DND-41 (cell line): Measurements from ENCODE around the gene PPP1R13L.

Source experiments
- ATAC-seq: fragments of 200-7000 bp; cut with Tn5 transposase; 3 replicates; pipeline ENCODE4 v1.9.1; 2021; ENCODE audit warnings: low read depth; ENCODE audit not compliant: insufficient read depth
- DNase-seq: peaks from one replicate; pipeline ENCODE4 v3.0.0-alpha.2; 2020
- H2AFZ ChIP-seq: 2 replicates; pipeline ENCODE4 v1.6.0; 2012; ENCODE audit warnings: low read depth, low read length
- H3K27ac ChIP-seq: 2 replicates; pipeline ENCODE4 v1.5.1; 2012; ENCODE audit warnings: low read length, inconsistent platforms
- H3K27me3 ChIP-seq: fragments of 200-600 bp; sonication (generic); 2 replicates; pipeline ENCODE4 v1.6.0; 2012; ENCODE audit warnings: low read length, mild to moderate bottlenecking, inconsistent platforms; ENCODE audit not compliant: insufficient read depth, poor library complexity
- H3K36me3 ChIP-seq: 2 replicates; pipeline ENCODE4 v1.5.1; 2012; ENCODE audit warnings: low read length, inconsistent platforms; ENCODE audit not compliant: insufficient read depth
- H3K4me1 ChIP-seq: 2 replicates; pipeline ENCODE4 v1.5.1; 2012; ENCODE audit warnings: mild to moderate bottlenecking, low read length; ENCODE audit not compliant: insufficient read depth
- H3K4me2 ChIP-seq: 2 replicates; pipeline ENCODE4 v1.6.0; 2012; ENCODE audit warnings: mild to moderate bottlenecking, moderate library complexity, low read length, inconsistent platforms; ENCODE audit not compliant: insufficient read depth
- H3K4me3 ChIP-seq, 2 experiments: fragments of 200-600 bp in 1 of 2; shearing (Covaris generic) in 1 of 2; 2 replicates each; pipeline ENCODE4 v1.5.1; 2012 to 2016; ENCODE audit warnings: inconsistent platforms in 2 of 2, low read length in 2 of 2, mild to moderate bottlenecking in 2 of 2, low read depth in 1 of 2, moderate library complexity in 1 of 2
- H3K79me2 ChIP-seq: 2 replicates; pipeline ENCODE4 v1.6.0; 2012; ENCODE audit warnings: low read length, inconsistent platforms; ENCODE audit not compliant: insufficient read depth
- H3K9ac ChIP-seq: 2 replicates; pipeline ENCODE4 v1.6.0; 2012; ENCODE audit warnings: low read depth, mild to moderate bottlenecking, inconsistent platforms, low read length, moderate library complexity
- H3K9me3 ChIP-seq: 2 replicates; pipeline ENCODE4 v1.5.1; 2012; ENCODE audit warnings: low read length, moderate library complexity, mild to moderate bottlenecking, inconsistent platforms; ENCODE audit not compliant: insufficient read depth, severe bottlenecking
- H4K20me1 ChIP-seq: 2 replicates; pipeline ENCODE4 v1.6.0; 2012; ENCODE audit warnings: low read length; ENCODE audit not compliant: insufficient read depth
- CTCF ChIP-seq: IDR thresholded peaks from 2 replicates; pipeline ENCODE4 v1.5.1; 2012; ENCODE audit warnings: borderline replicate concordance, low read length, moderate library complexity, mild to moderate bottlenecking; ENCODE audit not compliant: poor library complexity, severe bottlenecking; ENCODE audit errors: extremely low read depth
- EZH2 ChIP-seq: IDR thresholded peaks from 3 replicates; pipeline ENCODE4 v1.6.1; 2012; ENCODE audit warnings: borderline replicate concordance, low read depth, mild to moderate bottlenecking, moderate library complexity, low read length, inconsistent platforms; ENCODE audit not compliant: severe bottlenecking

The PPP1R13L gene

GRCh38 chr19:45407091-45407375 is 2.2 kb upstream of the PPP1R13L start:
- peaks cover 35% of the 10 kb centered on the region for H3K4me1 ChIP-seq
- DNase-seq (no peak), ATAC-seq (no peak)
- H3K36me3 ChIP-seq: peaks cover 7% of the 10 kb centered on the region; the same call in 1 of the 2 replicates
- no peaks in the 10 kb centered on the region for H3K27me3 ChIP-seq
- peak overlapping the region; percentile 88 to 93; a peak in 3 of 4 replicates for H3K4me3 ChIP-seq
- TF ChIP-seq EZH2: no peak
- TF ChIP-seq CTCF: no peak
- H3K9me3 ChIP-seq: no peaks in the 10 kb centered on the region
- H2AFZ ChIP-seq: peak overlapping the region; percentile 90
- no peaks in the 10 kb centered on the region for H4K20me1 ChIP-seq
- peak overlapping the region; percentile 97 for H3K27ac ChIP-seq
- peaks cover 7% of the 10 kb centered on the region for H3K79me2 ChIP-seq
- peak overlapping the region; percentile 62 for H3K9ac ChIP-seq
- peak overlapping the region; percentile 89 for H3K4me2 ChIP-seq

GRCh38 chr19:45406226-45407090 is 1.6 kb upstream of the PPP1R13L start, which contains the start of gene POLR1G:
POLR1G (plus strand) TSS chr19:45406644; CDS start chr19:45406697, 53 bp downstream.
- Histone ChIP-seq H3K27me3 (no peaks in the 10 kb centered on the region), H3K9ac (peak within 1 kb of the TSS; percentile 62), H3K36me3 (peaks cover 7% of the 10 kb centered on the region; the same call in 1 of the 2 replicates), H4K20me1 (no peaks in the 10 kb centered on the region), H3K4me1 (peaks cover 35% of the 10 kb centered on the region), H3K4me3 (peak within 1 kb of the TSS; percentile 88 to 93), H3K79me2 (peaks cover 7% of the 10 kb centered on the region), H3K27ac (peak within 1 kb of the TSS; percentile 97), H2AFZ (peak within 1 kb of the TSS; percentile 90), H3K4me2 (peak within 1 kb of the TSS; percentile 89), H3K9me3 (no peaks in the 10 kb centered on the region)
- TF ChIP-seq EZH2 (no peak), CTCF (no peak)
- ATAC-seq: peak; percentile 86
- DNase-seq: peak; percentile 82

GRCh38 chr19:45405435-45406225 is 761 bp upstream of the PPP1R13L start:
- peaks cover 35% of the 10 kb centered on the region for H3K4me1 ChIP-seq
- peak overlapping the region; percentile 62 for H3K9ac ChIP-seq
- H3K36me3 ChIP-seq: peaks cover 7% of the 10 kb centered on the region; the same call in 1 of the 2 replicates
- peak; percentile 77 for ATAC-seq
- no peaks in the 10 kb centered on the region for H3K9me3 ChIP-seq
- H2AFZ ChIP-seq: peak overlapping the region; percentile 90
- no peaks in the 10 kb centered on the region for H4K20me1 ChIP-seq
- peaks cover 7% of the 10 kb centered on the region for H3K79me2 ChIP-seq
- peak overlapping the region; percentile 89 for H3K4me2 ChIP-seq
- TF ChIP-seq EZH2 (no peak), CTCF (no peak)
- H3K27me3 ChIP-seq: no peaks in the 10 kb centered on the region
- DNase-seq: peak; percentile 89
- peak overlapping the region; percentile 97 for H3K27ac ChIP-seq
- H3K4me3 ChIP-seq: peak overlapping the region; percentile 88 to 93
